Prostate gland (tissue), 2 donors: ENCODE measurements around the gene METTL27.

Source experiments
- POLR2A ChIP-seq: fragments of 450-650 bp; IDR thresholded peaks from one replicate; pipeline ENCODE4 v1.6.1; 2016; ENCODE audit warnings: antibody characterized with exemption, mild to moderate bottlenecking
- POLR2AphosphoS5 ChIP-seq: sonication (generic); formaldehyde crosslinking; IDR thresholded peaks from one replicate; pipeline ENCODE4 v1.6.1; 2017; ENCODE audit warnings: antibody characterized with exemption
- TF ChIP-seq, protein P1 (sequence below), 4 experiments: fragments of 200-600 bp in 2 of 4; fragments of 450-650 bp in 2 of 4; sonication (generic) in 2 of 4; IDR thresholded peaks; 1 replicate in 3 of 4; 2 replicates in 1 of 4; pipeline ENCODE4 v1.5.1; 2016 to 2019; ENCODE audit warnings: antibody characterized with exemption in 4 of 4, mild to moderate bottlenecking in 2 of 4, moderate library complexity in 2 of 4

DNA sequence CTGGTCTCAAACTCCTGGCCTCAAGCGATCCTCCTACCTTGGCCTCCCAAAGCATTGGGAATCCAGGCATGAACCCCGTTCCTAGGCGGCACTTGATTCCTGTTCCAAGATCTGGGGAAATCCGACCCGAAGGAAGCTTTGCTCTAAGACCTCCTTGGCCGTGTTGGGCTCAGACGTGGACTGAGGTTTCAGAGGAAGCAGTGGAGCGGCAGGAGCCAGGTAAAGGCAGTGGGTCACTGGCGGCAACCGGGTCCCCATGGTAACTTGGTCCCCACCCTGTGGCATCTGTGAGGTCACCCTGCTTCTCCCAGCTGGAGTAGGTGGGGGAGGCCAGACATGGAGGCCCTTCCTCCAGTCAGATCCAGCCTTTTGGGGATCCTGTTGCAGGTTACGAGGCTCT lies 18.5 kb upstream of the METTL27 start, which contains the start of gene TMEM270:
- no peak for TF ChIP-seq POLR2AphosphoS5
- TF ChIP-seq, protein P1, sequence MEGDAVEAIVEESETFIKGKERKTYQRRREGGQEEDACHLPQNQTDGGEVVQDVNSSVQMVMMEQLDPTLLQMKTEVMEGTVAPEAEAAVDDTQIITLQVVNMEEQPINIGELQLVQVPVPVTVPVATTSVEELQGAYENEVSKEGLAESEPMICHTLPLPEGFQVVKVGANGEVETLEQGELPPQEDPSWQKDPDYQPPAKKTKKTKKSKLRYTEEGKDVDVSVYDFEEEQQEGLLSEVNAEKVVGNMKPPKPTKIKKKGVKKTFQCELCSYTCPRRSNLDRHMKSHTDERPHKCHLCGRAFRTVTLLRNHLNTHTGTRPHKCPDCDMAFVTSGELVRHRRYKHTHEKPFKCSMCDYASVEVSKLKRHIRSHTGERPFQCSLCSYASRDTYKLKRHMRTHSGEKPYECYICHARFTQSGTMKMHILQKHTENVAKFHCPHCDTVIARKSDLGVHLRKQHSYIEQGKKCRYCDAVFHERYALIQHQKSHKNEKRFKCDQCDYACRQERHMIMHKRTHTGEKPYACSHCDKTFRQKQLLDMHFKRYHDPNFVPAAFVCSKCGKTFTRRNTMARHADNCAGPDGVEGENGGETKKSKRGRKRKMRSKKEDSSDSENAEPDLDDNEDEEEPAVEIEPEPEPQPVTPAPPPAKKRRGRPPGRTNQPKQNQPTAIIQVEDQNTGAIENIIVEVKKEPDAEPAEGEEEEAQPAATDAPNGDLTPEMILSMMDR (IDR thresholded peaks at IDR 0.05) = no peak
- no peak for TF ChIP-seq POLR2A
